Caki2 (cell line): ENCODE data around the gene SCN2A. TPM values are rescaled to one million over a fixed set of nuclear protein-coding genes. Genes with fewer than 3 reads are reported as not detected.
A peak's percentile ranks its signal among the peaks of the same experiment; 100 is the strongest.
"Not testable (repeated sequence)": the region's sequence is repeated elsewhere in the genome, so short reads cannot be mapped to it uniquely, and the experiment has no call there.

Experiments used
- DNase-seq: peaks from one replicate; pipeline ENCODE4 v3.0.0-alpha.2; 2015; ENCODE audit warnings: low read depth
- in situ Hi-C: cut with HindIII; loops from 2 replicates; pipeline ENCODE4 v1.10.0; 2016; ENCODE audit warnings: low sequenced_read_pairs, low pct_unique_long_range_greater_than_20kb, mixed read lengths
- total RNA-seq: library from RNA; depleted of rRNA; stranded (reverse); fragments of >200 nt; shearing (Covaris generic); gene quantifications from 2 replicates; pipeline ENCODE4 v1.2.3, GENCODE V29; 2014; ENCODE audit warnings: low replicate concordance

Gene SCN2A
- total RNA-seq, 1 experiment from 2014 or later = 0.14 TPM

GRCh38 chr2:165390875-165391274 is 151.7 kb downstream of the SCN2A start:
- no peak for DNase-seq
- in situ Hi-C loops = no loop called here

GRCh38 chr2:165391791-165392190 is 152.6 kb downstream of the SCN2A start:
- DNase-seq = no peak
- in situ Hi-C loops = no loop called here

- DNase-seq, in situ Hi-C loops: not testable (repeated sequence)
These were observed 159.4 kb downstream of the SCN2A start for GRCh38 chr2:165398603-165399002.

- DNase-seq = peak; percentile 41
- in situ Hi-C loops = no loop called here
These were observed 162.2 kb downstream of the SCN2A start for GRCh38 chr2:165401285-165401852.

GRCh38 chr2:165402162-165402561 is 162.9 kb downstream of the SCN2A start:
- DNase-seq = no peak
- in situ Hi-C loops = no loop called here

DNA sequence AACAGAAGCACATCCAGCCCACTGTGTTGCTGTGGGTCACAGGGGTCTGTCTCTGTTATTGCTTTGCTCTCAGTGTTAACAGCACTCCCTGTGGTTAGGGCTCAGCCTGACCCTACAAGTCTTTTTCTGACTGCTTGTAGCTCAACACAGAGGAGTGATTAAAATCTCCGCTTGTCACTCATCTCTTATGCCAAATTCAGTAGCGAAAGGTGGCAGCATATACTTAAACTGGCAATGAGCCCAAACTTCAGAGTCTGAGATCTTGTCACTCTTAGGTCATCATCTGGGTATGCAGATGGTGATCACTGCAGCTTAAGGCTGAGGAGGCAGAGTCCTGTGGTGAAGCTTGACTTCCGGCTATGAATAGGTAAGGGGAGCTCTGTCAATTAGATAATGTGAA is 167.0 kb downstream of the SCN2A start:
- in situ Hi-C loops = no loop called here

GRCh38 chr2:165407466-165407865 is 168.3 kb downstream of the SCN2A start:
- in situ Hi-C loops = no loop called here
- DNase-seq = no peak

More for the DNA sequence above, 167.0 kb downstream of the SCN2A start:
- no peak for DNase-seq

DNA sequence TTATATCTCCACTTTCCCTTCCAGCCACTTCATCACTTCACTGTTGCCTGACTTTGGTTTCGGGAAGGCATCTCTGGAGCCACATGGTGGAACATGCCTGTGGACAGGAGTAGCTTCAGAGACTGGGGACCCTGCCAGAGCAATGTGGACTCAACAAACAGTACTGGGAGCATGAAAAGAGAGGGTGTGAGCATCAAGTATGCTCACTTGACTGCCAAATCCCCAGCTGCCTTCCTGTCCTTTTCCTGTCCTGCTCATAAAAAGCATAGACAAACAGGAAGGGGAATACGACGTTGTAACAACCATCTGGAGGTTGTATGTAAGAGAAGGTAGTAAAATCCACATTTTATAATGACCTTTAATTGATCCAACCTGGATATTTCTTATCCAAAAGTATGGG is 169.0 kb downstream of the SCN2A start:
- in situ Hi-C loops = no loop called here

GRCh38 chr2:165410276-165410675 is 171.1 kb downstream of the SCN2A start:
- no peak for DNase-seq
- in situ Hi-C loops = no loop called here

More for the DNA sequence above, 169.0 kb downstream of the SCN2A start:
- no peak for DNase-seq

- in situ Hi-C loops = no loop called here
- no peak for DNase-seq
These were observed 175.0 kb downstream of the SCN2A start for GRCh38 chr2:165414187-165414586.

DNA sequence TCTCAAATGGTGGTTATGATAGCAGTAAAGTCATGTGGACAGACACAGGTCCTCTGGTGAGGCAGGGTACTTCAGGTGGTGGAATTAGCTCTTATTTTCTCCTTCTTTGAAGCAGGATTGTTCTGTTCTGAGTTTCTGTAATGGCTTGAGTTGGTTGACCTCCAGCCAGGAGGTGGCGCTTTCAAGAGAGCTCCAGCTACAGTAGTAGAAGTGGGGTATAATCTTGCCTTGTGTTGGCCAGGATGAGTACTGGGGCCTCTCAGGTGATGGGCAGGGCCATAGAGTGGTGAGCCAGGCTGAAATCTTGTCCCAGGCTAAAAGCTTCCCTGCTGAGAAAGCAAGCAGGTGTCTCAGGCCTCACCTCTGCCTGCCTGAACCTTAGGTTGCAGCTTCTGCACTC is 177.8 kb downstream of the SCN2A start:
- in situ Hi-C loops = no loop called here
- no peak for DNase-seq

- DNase-seq = no peak
- in situ Hi-C loops = no loop called here
These were observed 181.0 kb downstream of the SCN2A start for GRCh38 chr2:165420231-165420630.

- in situ Hi-C loops = no loop called here
- no peak for DNase-seq
These were observed 183.9 kb downstream of the SCN2A start for GRCh38 chr2:165423081-165423480.

DNA sequence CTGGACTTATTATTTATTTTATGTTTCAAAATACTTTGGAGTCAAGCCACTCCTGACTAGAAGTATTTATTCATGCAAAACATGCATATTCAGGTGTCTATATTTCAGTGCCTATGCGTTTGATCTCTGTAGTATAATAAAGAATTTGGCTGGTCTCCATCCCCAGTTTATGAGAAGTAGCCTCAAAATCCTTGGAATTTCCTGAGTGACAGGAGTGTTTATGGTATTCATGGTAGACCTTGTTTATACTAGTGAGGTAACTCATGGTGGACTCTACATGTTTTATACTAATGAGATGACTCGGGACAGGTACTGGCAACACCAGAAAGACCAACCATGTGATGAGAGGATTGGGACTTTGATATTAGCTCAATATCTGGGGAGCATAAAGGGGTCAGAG is 186.3 kb downstream of the SCN2A start:
- DNase-seq = no peak

DNA sequence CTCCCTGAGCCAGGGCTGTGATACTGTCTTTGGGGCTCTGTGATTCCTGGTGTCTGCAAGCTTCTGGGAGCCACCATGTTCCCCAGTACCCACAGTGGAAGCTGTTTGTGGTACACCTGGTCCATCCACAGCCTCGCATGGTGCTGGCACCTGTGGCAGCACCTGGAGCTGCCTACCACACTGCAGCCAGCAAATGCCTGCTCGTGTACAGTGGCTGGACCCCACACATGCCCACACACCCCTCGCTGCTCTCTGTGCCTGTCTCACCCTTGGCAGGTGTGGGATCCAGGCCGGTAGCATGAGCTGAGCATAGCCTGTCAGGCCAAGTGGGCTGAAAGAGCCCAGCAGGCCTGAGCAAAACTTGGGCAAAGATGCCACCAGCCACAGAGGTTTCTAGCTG is 188.5 kb downstream of the SCN2A start:
- in situ Hi-C loops = no loop called here
- no peak for DNase-seq

More for the DNA sequence above, 186.3 kb downstream of the SCN2A start:
- in situ Hi-C loops = no loop called here

GRCh38 chr2:165428926-165429325 is 189.7 kb downstream of the SCN2A start:
- in situ Hi-C loops = no loop called here
- no peak for DNase-seq

- in situ Hi-C loops = no loop called here
- DNase-seq = no peak
These were observed 191.8 kb downstream of the SCN2A start for GRCh38 chr2:165431014-165431413.

- DNase-seq = no peak
- in situ Hi-C loops = no loop called here
These were observed 193.2 kb downstream of the SCN2A start for GRCh38 chr2:165432234-165432966.

DNA sequence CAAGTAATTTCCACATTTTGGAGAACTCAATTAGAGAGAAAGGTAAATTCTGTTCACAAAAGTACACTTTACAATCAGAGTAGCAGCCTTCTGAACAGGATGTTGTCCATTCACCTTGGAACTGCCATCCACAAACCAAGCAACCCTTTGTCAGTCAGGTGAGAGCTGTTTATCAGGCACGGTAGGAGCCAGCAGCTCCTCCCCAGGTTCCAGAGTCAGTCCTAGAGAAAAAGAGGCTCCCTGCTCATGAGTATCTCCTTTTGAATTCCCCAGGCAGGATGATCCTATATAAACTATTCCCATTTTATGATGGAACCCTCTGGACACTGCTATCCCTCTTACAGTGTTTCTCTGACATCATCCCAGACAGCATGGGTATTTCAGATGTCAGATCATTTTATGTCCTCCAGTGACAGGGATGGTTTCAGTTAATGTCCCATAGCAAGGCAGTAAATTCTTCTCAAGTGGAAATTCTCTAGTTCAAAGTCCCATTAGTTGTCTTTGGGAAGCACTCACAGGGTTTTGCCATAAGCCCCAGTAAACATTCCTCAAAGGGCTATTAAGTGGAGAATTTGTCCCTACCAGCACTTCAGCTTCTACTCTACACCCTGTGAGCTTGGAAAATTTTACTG is 195.8 kb downstream of the SCN2A start:
- DNase-seq = no peak
- in situ Hi-C loops = no loop called here

- no peak for DNase-seq
- in situ Hi-C loops = no loop called here
These were observed 196.4 kb downstream of the SCN2A start for GRCh38 chr2:165435611-165436010.
